ENCODE measurements around the gene SYTL5.
"Not testable (repeated sequence)": the region's sequence is repeated elsewhere in the genome, so short reads cannot be mapped to it uniquely, and the experiment has no call there.

SYTL5 gene

DNA sequence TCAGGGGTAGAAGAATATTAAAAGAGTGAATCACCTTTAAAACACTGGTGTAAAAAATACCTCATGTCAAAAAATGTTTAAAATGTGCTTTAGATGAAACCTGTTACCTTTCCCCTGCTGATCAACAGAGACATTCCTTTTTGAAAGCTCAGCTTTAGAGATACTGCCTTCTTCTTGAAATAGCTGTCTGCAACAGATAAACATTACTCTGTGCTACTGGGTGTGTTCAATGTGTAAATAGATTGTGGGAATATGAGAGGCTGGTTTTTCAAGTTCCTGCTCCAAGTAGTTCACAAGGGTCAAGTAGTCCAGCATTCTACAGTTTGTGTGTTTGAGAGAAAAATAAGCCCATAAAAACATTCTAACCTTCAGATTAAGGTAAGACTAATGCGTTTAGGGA, at the start of gene SYTL5:
TSS of gene SYTL5 (plus strand) at position 263 of the 400 bp plus-strand sequence. CDS start 27,337 bp downstream, outside the sequence.
- DNase-seq (ENCODE audit: low read depth, low spot score): no peak

DNA sequence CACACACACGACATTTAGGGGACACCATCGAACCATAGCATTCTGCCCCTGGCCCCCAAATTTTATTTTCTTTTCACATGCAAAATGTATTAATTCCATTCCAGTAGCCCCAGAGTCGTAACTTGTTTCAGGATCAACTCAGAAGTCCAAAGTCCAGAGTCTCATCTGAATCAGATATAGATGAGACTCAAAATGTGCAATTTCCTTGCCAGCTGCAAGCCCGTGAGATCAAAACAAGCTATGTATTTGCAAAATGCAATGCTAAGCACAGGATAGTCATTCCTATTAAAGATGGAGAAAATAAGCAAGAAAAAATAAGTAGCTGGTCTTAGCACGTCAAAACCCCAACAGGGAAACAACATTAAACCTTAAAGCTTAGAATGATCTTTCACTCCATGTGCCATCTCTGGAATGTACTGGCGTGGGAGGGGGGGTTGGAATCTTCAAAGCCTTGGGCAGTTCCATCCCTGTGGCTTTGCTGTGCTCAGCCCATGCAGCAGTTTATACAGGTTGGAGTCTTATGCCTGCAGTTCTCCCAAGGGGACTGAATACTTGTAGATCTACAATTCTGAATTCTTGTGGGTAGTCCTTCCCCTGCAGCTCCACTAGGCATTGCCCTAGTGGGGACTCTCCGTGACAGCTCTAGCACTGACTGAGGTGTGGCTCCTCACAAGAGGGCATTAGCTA, 47.7 kb upstream of the SYTL5 start:
- no peak for DNase-seq (ENCODE audit: low read depth, low spot score)

DNA sequence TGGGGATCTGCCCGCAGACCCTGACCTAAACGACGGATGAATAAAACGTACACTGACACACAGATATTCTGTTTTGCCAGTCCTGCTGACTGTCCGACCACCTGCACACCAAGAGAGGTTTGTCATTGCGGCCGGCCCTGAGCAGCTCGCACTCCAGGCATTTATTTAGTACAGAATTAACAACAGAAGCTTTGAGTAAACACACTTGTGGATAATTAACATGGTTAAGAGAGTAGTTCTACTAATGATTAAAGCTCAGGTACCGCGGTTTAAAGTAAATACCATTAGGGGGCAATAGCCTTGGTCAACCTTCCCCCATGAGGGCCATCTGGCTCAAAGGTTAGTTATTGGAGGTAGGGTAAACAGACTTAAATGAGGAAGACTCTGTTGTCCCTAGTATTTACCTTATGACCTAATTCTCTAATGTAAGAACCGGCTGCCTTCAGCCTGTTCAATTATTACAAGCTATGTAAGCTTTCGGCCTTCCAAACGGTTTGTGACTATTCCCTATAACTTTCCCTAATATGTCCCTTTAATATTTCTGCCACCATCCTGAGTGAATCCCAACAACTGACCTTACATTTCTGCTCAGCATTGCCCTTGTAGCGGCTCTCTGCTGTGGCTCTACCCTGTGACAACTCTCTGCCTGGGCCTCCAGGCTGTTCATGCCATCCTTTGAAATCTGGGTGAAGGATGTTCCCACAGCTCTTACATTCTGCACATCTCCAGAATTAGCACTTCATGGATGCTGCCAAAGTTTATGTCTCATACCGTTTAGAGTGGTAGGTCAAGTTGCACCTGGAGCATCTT, 46.9 kb upstream of the SYTL5 start:
- DNase-seq (ENCODE audit: low read depth, low spot score): no peak

DNA sequence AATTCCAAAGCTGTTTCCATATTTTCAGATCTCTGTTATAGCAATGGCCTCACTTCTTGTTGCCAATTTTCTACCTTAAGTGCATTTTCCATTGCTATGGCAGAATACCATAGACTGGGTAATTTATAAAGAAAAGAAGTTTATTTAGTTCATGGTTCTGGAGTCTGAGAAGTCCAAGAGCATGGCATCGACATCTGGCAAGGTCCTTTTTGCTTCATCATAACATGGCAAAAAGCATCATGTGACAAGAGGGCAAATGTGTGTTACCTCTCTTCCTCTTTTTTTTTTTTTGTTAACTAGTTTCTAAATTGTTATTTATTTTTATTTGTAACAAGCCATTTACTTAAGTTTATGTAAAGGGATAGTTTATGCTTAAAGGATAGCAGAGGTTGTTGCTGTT, 45.2 kb upstream of the SYTL5 start:
- DNase-seq (ENCODE audit: low read depth, low spot score): no peak

DNA sequence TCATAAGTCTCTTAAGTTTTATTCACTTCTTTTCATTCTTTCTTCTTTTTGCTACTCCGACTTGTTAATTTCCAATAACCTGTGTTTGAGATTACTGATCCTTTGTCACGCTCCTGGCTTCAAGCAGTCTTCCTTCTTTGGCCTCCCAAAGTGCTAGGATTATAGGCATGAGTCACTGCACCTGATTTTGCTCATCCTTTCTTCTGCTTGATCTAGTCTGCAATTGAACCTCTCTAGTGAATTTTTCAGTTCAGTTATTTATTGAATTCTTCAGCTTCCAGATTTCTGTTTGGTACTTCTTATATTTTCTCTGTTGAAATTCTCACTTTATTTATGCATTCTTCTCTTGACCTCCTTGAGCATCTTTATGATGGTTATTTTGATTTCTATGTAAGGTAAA, 38.6 kb upstream of the SYTL5 start:
- DNase-seq (ENCODE audit: low read depth, low spot score): no peak

DNA sequence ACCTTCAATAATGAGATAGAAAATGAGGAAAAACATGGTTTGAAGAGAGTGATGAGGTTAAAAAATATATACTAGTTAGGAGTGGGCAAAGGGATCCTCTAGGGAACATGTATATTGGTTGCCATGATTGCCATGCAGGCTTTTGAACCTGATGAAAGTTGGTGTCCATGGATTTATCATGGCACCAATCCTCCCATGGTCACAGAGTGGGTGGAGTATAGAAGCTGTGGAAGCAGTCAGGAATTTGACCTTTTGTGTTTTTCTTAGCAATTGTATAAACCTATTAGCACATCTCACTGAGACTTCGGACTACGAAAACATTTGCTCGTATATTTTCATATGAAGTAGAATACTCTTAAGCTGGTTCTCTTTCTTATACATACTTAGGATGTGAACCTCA, 30.9 kb upstream of the SYTL5 start:
- no peak for DNase-seq (ENCODE audit: low read depth, low spot score)

DNA sequence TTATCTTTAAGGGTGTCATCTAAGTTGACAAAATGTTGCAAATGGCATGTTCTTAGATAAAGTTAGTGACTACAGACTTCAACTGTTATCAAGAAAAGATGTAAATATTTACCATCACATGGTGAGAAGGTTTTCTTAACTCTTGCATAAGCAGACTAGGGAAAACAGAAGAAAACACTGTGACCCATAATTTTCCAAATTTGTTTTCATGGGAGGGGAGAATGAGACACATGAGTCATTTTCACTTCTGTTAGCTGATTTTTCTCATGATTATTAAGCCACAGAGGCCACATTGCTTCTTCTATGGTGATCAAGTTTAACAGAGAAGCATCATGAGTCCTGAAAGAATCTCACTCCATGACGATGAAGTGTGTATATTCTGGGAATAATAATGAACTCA, 30.2 kb upstream of the SYTL5 start:
- DNase-seq (ENCODE audit: low read depth, low spot score): no peak

DNA sequence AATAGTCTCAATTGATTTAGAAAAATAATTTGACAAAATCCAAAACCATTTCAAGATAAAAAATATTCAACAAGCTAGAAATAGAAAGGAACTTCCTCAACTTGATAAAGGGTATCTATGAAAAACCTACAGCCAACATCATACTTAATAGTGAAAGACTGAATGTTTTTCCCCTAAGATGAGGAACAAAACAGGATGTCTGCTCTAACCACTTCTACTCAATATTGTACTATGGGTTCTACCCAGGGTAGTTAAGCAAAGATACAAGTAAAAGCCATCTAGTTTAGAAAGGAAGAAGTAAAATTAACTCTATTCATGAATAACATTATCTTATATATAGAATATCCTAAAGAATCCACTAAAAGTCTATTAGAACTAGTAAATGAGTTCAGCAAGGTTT, 21.5 kb upstream of the SYTL5 start:
- DNase-seq (ENCODE audit: low read depth, low spot score): no peak

DNA sequence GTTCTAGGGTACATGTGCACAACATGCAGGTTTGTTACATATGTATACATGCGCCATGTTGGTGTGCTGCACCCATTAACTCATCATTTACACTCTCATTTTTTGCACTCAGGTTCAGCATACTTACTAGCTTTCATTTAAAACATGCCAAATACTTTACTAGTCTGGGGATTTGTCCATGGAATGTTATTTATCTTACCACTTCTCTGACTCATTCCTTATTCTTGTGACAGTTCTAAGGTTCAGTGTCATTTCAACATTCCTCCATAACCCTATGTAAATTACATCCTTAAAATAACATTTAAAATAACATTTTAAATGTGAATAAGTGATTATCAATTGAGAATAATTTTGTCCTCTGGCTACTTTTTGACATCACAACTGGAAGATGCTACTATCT, 19.5 kb upstream of the SYTL5 start:
- no peak for DNase-seq (ENCODE audit: low read depth, low spot score)

DNA sequence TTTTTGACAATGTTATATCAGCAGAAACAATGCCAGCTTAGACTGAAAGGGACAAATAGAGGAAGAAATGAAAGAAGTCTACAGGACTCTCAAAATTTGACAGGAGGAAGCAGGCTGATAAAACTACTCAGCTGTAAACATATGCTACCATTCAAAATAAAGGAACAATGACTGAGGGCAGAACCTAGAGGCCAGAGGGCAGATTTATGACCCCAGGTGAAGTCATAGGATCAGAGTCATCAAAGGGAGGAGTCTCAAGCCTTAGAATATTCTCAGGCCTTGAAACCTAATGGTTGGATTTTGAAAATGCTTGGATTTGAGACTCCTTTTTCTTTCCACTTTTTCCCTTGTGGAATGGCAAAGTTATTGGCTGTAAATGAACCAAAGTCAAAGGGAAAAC, 17.0 kb upstream of the SYTL5 start:
- no peak for DNase-seq (ENCODE audit: low read depth, low spot score)

DNA sequence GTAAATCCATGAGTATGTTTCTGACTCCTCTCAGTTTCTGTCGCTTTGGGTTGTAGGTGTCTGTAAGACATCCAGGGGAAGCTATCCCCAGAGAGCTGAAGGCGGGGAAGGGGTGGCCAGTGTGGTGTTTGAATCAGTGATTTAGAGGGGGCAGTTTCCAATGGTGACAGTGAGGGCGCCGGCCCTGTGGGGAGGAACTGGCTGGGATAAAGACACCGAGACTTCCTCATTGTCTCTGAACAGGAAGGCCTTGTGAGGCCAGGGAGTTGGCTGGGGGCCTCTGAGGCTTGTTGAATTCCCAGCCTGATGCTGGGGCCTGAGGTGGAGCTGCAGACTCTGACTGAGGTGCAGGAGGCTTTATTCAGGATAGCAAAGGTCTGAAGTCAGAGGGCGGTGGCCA, 15.1 kb upstream of the SYTL5 start:
- not testable (repeated sequence) for DNase-seq (ENCODE audit: low read depth, low spot score)

DNA sequence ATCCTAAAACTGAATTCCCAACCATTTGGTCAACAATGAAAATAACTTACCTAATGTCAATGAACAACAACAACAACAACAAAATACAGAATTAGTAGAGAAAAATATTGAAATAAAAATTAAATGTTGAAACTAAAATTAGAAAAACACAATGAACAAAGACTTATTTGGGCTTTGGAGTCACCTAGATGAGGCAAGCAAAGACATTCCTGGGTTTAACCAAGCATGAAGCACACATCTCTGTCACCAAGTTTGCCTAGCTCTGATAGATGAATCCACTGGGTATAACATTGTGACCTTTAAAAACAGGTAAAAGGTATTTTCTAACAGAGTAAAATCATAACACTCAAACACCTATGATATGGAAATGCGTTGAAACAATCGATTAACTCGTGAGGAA, 13.2 kb upstream of the SYTL5 start:
- no peak for DNase-seq (ENCODE audit: low read depth, low spot score)

DNA sequence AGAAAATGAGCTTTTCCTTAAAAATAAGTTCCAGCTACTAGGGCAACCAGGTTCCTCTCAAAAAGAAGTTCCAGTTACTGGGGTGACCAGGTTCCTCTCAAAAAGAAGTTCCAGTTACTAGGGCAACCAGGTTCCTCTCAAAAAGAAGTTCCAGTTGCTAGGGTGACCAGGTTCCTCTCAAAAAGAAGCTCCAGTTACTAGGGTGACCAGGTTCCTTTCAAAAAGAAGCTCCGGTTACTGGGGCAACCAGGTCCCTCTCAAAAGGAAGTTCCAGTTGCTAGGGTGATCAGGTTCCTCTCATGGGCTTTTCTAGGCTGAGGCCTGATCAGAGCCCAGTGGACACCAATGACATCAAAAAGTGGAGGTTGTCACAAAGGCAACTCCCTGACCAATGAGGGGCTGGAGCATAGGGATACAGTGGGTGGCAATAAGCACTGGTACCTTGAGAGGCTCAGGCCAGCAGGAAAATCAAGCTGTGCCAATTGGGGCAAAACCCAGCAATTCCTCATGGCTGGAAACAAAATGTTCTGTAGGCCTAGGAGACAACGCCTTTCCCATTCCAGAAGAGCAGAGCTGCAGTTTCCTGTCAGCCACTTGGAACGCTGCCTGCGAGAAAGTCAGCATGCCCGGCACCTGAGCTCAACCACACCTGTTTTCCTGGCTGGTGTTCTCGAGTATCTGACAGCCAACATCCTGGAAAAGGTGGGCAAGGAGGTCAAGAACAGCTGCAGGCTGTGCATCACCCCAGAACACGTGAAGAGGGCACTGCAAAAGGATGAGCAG, 12.3 kb upstream of the SYTL5 start:
- DNase-seq (ENCODE audit: low read depth, low spot score): no peak

DNA sequence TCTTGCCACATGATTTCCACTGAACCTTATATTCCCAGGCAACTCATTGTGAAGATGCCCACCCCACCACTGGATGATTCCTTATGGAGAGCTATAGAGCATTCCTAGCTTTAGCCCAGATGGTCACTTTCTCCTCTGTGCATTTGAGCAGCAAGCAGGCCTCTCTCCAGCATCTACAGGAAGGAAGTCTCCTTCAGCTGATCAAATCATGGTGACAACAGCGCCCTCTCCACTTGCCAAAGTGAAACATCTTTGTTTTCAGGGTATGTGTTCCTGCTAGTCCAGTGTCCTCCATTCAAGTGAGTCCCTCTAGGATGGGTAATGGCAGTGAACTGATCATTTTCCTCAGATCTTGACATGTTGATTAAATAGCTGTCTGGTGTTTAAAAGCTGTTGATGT, 10.9 kb upstream of the SYTL5 start:
- DNase-seq (ENCODE audit: low read depth, low spot score): no peak

DNA sequence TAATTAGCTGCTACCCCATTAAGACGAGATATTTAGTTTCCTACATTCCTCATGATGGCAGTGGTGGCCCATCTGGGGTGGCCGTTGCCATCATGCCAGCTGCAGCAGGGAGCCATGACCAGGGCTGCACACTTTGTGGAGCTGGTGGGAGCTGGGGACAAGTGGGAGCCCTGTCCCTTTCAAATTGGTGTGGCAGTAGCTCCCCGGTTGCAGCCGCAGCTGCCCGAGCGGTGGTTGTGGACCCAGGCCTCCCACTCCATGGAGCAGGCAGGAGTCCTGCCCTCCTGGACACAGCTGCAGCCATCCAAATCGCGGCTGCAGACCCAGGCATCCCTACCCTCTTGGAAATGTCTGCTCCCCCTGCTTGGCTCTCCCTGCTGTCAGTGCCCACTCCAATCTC, 9.3 kb upstream of the SYTL5 start:
- no peak for DNase-seq (ENCODE audit: low read depth, low spot score)

DNA sequence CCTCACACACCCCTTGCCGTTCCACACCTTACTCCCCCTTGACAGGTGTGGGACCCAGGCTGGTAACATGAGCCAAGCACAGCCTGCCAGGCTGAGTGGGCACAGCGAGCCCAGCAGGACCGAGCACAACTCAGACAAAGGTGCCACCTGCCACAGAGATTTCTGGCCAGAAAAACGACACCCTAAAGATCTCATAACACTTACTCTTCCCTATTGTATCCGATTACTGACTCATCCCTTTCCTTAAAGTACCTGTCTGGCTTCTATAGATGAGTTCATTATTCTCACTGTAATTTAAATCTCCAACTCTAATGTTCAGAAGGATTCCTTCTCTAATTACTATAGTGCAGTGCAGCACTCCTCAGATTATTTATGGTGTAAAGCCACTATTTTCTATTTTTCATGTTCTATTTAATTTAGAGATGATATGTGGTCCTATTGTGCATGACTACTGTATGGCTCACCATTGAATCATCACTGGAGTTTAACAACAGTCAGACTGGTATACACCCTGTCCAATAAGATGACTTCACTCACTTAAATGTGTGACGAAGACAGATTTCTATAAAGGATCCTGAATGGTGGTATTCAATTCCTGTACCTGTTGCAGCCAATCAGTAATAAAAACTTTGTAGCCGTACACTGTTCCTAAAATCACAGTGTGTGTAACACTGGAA, 7.6 kb upstream of the SYTL5 start:
- no peak for DNase-seq (ENCODE audit: low read depth, low spot score)

DNA sequence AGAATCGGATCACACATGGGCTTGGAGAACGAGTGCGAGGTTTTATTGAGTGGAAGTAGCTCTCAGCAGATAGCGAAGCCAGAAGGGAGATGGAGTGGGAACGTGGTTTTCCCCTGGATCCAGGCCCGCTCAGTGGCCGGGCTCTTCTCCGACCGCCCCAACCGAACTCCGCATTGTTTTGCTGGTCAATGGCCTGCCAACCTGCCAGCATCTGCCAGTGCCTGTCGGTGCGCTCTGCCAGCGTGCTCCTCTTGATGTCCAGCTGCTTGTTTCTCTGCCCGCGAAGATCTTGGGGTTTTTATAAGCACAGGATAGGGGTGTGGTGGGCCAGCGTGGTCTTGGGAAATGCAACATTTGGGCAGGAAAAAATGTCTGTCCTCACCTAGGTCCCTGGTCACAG, 5.6 kb upstream of the SYTL5 start:
- DNase-seq (ENCODE audit: low read depth, low spot score): no peak

DNA sequence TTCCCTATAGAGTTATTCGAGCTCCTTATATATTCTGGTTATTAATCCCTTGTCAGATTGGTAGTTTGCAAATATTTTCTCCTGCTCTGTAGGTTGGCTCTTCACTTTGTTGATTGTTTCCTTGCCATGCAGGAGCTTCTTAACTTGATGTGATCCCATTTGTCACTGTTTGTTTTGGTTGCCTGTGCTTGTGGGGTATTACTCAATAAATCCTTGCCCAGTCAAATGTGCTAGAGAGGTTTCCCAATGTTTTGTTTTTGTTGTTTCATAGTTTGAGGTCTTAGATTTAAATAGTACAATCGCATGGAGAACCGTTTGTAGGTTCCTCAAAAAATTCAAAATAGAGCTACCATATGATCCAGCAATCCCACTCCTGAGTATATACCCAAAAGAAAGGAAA, 2.3 kb upstream of the SYTL5 start:
- no peak for DNase-seq (ENCODE audit: low read depth, low spot score)

DNA sequence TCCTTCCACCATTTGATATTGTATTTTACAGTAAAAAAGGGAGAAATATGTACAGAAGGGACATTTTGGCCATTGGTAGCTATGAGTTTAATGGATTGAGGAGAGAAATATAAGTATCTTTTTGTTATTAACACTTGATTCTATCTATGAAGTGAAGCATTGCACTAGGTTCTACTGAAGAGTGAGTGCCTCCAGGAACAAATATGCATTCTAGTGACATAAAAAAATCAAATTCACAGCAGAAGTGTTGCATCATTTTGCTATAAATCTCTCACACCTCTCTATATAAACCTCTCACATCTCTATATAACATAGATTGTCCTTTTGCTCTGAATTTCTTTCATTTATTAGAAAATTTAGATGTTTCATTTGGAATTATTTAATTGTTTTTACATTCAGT, 425 bp downstream of the SYTL5 start:
- no peak for DNase-seq (ENCODE audit: low read depth, low spot score)

DNA sequence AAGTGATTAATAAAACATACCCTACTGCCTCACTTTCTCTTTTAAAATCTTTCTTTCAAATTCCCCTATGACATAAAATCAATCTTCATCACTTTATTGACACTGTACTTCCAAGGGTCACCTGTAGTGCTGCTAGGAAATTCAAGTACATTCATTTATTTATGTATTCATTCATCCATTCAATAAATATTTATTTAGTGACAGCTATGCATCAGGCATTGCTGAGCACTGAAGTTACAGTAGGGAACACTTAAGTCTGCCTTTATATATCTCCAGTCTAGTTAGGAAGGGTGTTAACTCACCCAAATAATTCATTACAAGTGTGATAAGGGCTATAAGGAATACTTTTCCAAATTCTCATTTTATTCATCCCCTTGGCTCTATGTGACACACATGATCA, 2.3 kb downstream of the SYTL5 start:
- DNase-seq (ENCODE audit: low read depth, low spot score): no peak

DNA sequence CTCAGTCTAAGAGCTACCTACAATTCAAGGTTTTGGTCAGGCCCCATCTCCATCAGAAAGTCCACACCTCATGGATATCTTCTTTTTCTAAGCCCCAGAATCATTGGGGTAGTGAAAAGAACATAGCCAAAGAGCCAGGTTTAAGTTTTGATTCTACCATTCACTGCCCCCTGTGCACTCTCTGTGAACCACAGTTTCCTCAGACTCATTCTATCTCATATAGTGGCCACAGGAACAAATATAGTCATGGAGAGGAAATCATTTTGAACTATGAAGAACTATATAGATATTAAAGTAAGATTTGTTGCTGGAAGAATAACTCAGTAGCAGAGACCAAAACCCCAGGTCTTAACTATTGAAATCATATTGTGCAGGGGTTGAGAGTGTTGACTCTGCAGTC, 3.3 kb downstream of the SYTL5 start:
- no peak for DNase-seq (ENCODE audit: low read depth, low spot score)

Data from activated naive CD8-positive, alpha-beta T cell treated with anti-CD3 and anti-CD28 coated beads, Interleukin-2, amount 50 U/mL, for 16 hours (primary cell).